RWPE2 (cell line): ENCODE results near the gene SNRNP70.

Experiments used
- ATAC-seq: fragments of 200-7000 bp; cut with Tn5 transposase; 3 replicates; pipeline ENCODE4 v1.9.1; 2021; ENCODE audit warnings: low read depth
- DNase-seq: peaks from one replicate; pipeline ENCODE4 v3.0.0-alpha.2; 2020; ENCODE audit warnings: low spot score
- H3K27ac ChIP-seq: fragments of 450-650 bp; 2 replicates; pipeline ENCODE4 v1.5.1; 2017; ENCODE audit warnings: mild to moderate bottlenecking; ENCODE audit not compliant: poor library complexity, severe bottlenecking
- H3K27me3 ChIP-seq: fragments of 250-450 bp; sonication (Bioruptor Pico); 2 replicates; pipeline ENCODE4 v1.5.1; 2021; ENCODE audit warnings: mild to moderate bottlenecking, moderate library complexity; ENCODE audit not compliant: insufficient read depth, poor library complexity, severe bottlenecking
- H3K36me3 ChIP-seq: fragments of 250-450 bp; sonication (Bioruptor Pico); 2 replicates; pipeline ENCODE4 v1.5.1; 2020; ENCODE audit warnings: low read depth, mild to moderate bottlenecking, moderate library complexity
- H3K4me1 ChIP-seq: fragments of 250-450 bp; sonication (Bioruptor Pico); 2 replicates; pipeline ENCODE4 v1.5.1; 2021; ENCODE audit warnings: mild to moderate bottlenecking, moderate library complexity; ENCODE audit not compliant: insufficient read depth, poor library complexity, severe bottlenecking
- H3K4me3 ChIP-seq: fragments of 250-450 bp; sonication (Bioruptor Pico); 2 replicates; pipeline ENCODE4 v1.5.1; 2021; ENCODE audit warnings: mild to moderate bottlenecking, moderate library complexity; ENCODE audit not compliant: severe bottlenecking
- H3K9me3 ChIP-seq: fragments of 250-450 bp; sonication (Bioruptor Pico); 2 replicates; pipeline ENCODE4 v1.5.1; 2021; ENCODE audit warnings: mild to moderate bottlenecking, moderate library complexity; ENCODE audit not compliant: severe bottlenecking
- TF ChIP-seq, protein P1 (sequence below): fragments of 450-650 bp; IDR thresholded peaks from one replicate; pipeline ENCODE4 v1.5.1; 2017; ENCODE audit warnings: mild to moderate bottlenecking, moderate library complexity; ENCODE audit not compliant: poor library complexity, severe bottlenecking

Gene SNRNP70

GRCh38 chr19:49127674-49128544 lies 42.7 kb downstream of the SNRNP70 start:
- no peaks in the 10 kb centered on the region for H3K36me3 ChIP-seq
- peak overlapping the region; percentile 22 for H3K27ac ChIP-seq
- DNase-seq (peak; percentile 94), ATAC-seq (peak; percentile 92)
- H3K4me1 ChIP-seq, result peaks cover 8% of the 10 kb centered on the region
- H3K27me3 ChIP-seq, result no peaks in the 10 kb centered on the region
- H3K4me3 ChIP-seq, result peak overlapping the region; percentile 36
- no peaks in the 10 kb centered on the region for H3K9me3 ChIP-seq
- TF ChIP-seq, protein P1, sequence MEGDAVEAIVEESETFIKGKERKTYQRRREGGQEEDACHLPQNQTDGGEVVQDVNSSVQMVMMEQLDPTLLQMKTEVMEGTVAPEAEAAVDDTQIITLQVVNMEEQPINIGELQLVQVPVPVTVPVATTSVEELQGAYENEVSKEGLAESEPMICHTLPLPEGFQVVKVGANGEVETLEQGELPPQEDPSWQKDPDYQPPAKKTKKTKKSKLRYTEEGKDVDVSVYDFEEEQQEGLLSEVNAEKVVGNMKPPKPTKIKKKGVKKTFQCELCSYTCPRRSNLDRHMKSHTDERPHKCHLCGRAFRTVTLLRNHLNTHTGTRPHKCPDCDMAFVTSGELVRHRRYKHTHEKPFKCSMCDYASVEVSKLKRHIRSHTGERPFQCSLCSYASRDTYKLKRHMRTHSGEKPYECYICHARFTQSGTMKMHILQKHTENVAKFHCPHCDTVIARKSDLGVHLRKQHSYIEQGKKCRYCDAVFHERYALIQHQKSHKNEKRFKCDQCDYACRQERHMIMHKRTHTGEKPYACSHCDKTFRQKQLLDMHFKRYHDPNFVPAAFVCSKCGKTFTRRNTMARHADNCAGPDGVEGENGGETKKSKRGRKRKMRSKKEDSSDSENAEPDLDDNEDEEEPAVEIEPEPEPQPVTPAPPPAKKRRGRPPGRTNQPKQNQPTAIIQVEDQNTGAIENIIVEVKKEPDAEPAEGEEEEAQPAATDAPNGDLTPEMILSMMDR, result peak; percentile 17

DNA sequence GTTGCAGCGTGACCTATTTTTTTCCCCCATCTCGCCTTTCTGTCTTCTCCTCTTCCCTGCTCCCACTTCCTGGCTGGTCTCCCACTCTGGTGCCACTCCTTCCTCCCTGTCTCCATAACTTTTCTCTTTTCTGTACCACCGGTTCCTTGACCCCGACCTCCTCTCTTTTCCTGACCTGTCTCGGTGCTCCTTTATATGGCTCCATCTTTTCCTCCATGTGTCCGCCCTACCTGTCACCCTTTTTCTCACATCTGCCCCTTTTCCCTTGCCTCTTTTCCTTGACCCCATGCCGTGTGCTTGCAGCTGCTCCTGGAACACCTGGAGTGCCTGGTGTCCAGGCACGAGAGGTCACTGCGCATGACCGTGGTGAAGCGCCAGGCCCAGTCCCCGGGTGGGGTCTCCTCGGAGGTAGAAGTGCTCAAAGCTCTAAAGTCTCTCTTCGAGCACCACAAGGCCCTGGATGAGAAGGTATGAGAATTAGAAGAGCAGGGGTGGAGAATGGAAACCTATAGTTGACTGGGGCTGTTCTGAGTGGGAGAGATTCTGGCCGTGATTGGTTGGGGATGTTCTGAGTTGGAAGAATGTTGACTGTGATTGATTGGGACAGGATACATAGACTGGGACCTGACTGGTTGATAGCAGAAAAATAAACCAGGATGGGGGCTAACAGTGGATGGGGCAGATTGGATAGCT lies 43.4 kb downstream of the SNRNP70 start:
- no peak overlapping the region for H3K27ac ChIP-seq
- no peaks in the 10 kb centered on the region for H3K27me3 ChIP-seq
- no peak for ATAC-seq
- TF ChIP-seq, protein P1, result no peak
- H3K4me1 ChIP-seq, result peaks cover 8% of the 10 kb centered on the region
- H3K4me3 ChIP-seq, result peak overlapping the region; percentile 36
- no peak for DNase-seq
- H3K9me3 ChIP-seq, result no peaks in the 10 kb centered on the region
- H3K36me3 ChIP-seq, result no peaks in the 10 kb centered on the region

GRCh38 chr19:49129238-49129583 lies 44.0 kb downstream of the SNRNP70 start:
- Histone ChIP-seq H3K4me1 (peaks cover 8% of the 10 kb centered on the region), H3K27ac (no peak overlapping the region), H3K4me3 (no peak overlapping the region), H3K36me3 (no peaks in the 10 kb centered on the region), H3K27me3 (no peaks in the 10 kb centered on the region), H3K9me3 (no peaks in the 10 kb centered on the region)
- TF ChIP-seq, protein P1, result no peak
- DNase-seq (no peak), ATAC-seq (no peak)

DNA sequence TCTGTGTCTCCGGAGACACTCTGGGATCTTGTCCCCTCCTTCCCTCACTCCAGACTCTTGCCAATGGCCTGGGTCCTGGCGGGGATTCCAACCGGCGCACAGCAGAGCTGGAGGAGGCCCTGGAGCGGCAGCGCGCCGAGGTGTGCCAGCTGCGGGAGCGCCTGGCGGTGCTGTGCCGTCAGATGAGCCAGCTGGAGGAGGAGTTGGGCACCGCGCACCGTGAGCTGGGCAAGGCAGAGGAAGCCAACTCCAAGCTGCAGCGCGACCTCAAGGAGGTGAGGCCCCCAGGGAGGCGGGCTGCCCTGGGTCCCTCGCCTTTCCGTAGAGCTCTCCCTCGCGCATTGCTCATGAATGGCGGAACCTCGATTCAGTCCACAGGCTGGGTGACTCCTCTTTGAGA lies 45.1 kb downstream of the SNRNP70 start:
- ATAC-seq (no peak), DNase-seq (no peak)
- H3K4me1 ChIP-seq, result peaks cover 8% of the 10 kb centered on the region
- no peak overlapping the region for H3K4me3 ChIP-seq
- H3K36me3 ChIP-seq, result peaks cover 4% of the 10 kb centered on the region; the same call in 1 of the 2 replicates
- TF ChIP-seq, protein P1, result no peak
- H3K27ac ChIP-seq, result no peak overlapping the region
- no peaks in the 10 kb centered on the region for H3K9me3 ChIP-seq
- no peaks in the 10 kb centered on the region for H3K27me3 ChIP-seq
